DND-41 (cell line): ENCODE data around the gene ANK3.

Source experiments
- ATAC-seq: fragments of 200-7000 bp; cut with Tn5 transposase; 3 replicates; pipeline ENCODE4 v1.9.1; 2021; ENCODE audit warnings: low read depth; ENCODE audit not compliant: insufficient read depth
- DNase-seq: peaks from one replicate; pipeline ENCODE4 v3.0.0-alpha.2; 2020
- H2AFZ ChIP-seq: 2 replicates; pipeline ENCODE4 v1.6.0; 2012; ENCODE audit warnings: low read depth, low read length
- H3K27ac ChIP-seq: 2 replicates; pipeline ENCODE4 v1.5.1; 2012; ENCODE audit warnings: low read length, inconsistent platforms
- H3K27me3 ChIP-seq: fragments of 200-600 bp; sonication (generic); 2 replicates; pipeline ENCODE4 v1.6.0; 2012; ENCODE audit warnings: low read length, mild to moderate bottlenecking, inconsistent platforms; ENCODE audit not compliant: insufficient read depth, poor library complexity
- H3K36me3 ChIP-seq: 2 replicates; pipeline ENCODE4 v1.5.1; 2012; ENCODE audit warnings: low read length, inconsistent platforms; ENCODE audit not compliant: insufficient read depth
- H3K4me1 ChIP-seq: 2 replicates; pipeline ENCODE4 v1.5.1; 2012; ENCODE audit warnings: mild to moderate bottlenecking, low read length; ENCODE audit not compliant: insufficient read depth
- H3K4me2 ChIP-seq: 2 replicates; pipeline ENCODE4 v1.6.0; 2012; ENCODE audit warnings: mild to moderate bottlenecking, moderate library complexity, low read length, inconsistent platforms; ENCODE audit not compliant: insufficient read depth
- H3K4me3 ChIP-seq, 2 experiments: fragments of 200-600 bp in 1 of 2; shearing (Covaris generic) in 1 of 2; 2 replicates each; pipeline ENCODE4 v1.5.1; 2012 to 2016; ENCODE audit warnings: inconsistent platforms in 2 of 2, low read length in 2 of 2, mild to moderate bottlenecking in 2 of 2, low read depth in 1 of 2, moderate library complexity in 1 of 2
- H3K79me2 ChIP-seq: 2 replicates; pipeline ENCODE4 v1.6.0; 2012; ENCODE audit warnings: low read length, inconsistent platforms; ENCODE audit not compliant: insufficient read depth
- H3K9ac ChIP-seq: 2 replicates; pipeline ENCODE4 v1.6.0; 2012; ENCODE audit warnings: low read depth, mild to moderate bottlenecking, inconsistent platforms, low read length, moderate library complexity
- H3K9me3 ChIP-seq: 2 replicates; pipeline ENCODE4 v1.5.1; 2012; ENCODE audit warnings: low read length, moderate library complexity, mild to moderate bottlenecking, inconsistent platforms; ENCODE audit not compliant: insufficient read depth, severe bottlenecking
- H4K20me1 ChIP-seq: 2 replicates; pipeline ENCODE4 v1.6.0; 2012; ENCODE audit warnings: low read length; ENCODE audit not compliant: insufficient read depth
- EZH2 ChIP-seq: IDR thresholded peaks from 3 replicates; pipeline ENCODE4 v1.6.1; 2012; ENCODE audit warnings: borderline replicate concordance, low read depth, mild to moderate bottlenecking, moderate library complexity, low read length, inconsistent platforms; ENCODE audit not compliant: severe bottlenecking
- TF ChIP-seq, protein P1 (sequence below): IDR thresholded peaks from 2 replicates; pipeline ENCODE4 v1.5.1; 2012; ENCODE audit warnings: borderline replicate concordance, low read length, moderate library complexity, mild to moderate bottlenecking; ENCODE audit not compliant: poor library complexity, severe bottlenecking; ENCODE audit errors: extremely low read depth

Gene ANK3

DNA sequence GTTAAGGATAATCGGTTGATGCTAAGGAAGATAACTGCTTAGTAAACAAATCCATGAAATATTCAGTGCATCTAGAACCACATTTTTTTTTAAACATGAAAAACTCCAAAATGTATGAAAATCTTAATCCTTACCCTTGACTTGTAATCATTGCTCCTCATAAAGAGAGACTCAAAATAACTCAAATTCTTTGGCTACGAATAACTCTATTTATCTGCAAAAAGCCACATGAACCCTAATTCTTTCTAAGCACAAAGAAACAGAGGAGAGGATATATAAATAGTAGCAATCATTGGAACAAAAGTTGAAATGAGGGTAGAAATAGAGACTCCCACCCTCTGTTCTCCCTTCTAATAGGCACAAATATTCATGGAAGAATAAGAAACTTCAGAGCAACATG lies 40.2 kb downstream of the ANK3 start:
- H3K9me3 ChIP-seq = no peaks in the 10 kb centered on the region
- H3K36me3 ChIP-seq = no peaks in the 10 kb centered on the region
- no peaks in the 10 kb centered on the region for H3K27me3 ChIP-seq
- H3K4me1 ChIP-seq = no peaks in the 10 kb centered on the region
- no peak overlapping the region for H2AFZ ChIP-seq
- no peaks in the 10 kb centered on the region for H4K20me1 ChIP-seq
- H3K79me2 ChIP-seq = no peaks in the 10 kb centered on the region
- H3K27ac ChIP-seq = no peak overlapping the region
- DNase-seq = no peak
- no peak overlapping the region for H3K9ac ChIP-seq
- H3K4me2 ChIP-seq = no peak overlapping the region
- no peak for ATAC-seq
- TF ChIP-seq, protein P1, sequence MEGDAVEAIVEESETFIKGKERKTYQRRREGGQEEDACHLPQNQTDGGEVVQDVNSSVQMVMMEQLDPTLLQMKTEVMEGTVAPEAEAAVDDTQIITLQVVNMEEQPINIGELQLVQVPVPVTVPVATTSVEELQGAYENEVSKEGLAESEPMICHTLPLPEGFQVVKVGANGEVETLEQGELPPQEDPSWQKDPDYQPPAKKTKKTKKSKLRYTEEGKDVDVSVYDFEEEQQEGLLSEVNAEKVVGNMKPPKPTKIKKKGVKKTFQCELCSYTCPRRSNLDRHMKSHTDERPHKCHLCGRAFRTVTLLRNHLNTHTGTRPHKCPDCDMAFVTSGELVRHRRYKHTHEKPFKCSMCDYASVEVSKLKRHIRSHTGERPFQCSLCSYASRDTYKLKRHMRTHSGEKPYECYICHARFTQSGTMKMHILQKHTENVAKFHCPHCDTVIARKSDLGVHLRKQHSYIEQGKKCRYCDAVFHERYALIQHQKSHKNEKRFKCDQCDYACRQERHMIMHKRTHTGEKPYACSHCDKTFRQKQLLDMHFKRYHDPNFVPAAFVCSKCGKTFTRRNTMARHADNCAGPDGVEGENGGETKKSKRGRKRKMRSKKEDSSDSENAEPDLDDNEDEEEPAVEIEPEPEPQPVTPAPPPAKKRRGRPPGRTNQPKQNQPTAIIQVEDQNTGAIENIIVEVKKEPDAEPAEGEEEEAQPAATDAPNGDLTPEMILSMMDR = no peak
- no peak for TF ChIP-seq EZH2
- H3K4me3 ChIP-seq = no peak overlapping the region

DNA sequence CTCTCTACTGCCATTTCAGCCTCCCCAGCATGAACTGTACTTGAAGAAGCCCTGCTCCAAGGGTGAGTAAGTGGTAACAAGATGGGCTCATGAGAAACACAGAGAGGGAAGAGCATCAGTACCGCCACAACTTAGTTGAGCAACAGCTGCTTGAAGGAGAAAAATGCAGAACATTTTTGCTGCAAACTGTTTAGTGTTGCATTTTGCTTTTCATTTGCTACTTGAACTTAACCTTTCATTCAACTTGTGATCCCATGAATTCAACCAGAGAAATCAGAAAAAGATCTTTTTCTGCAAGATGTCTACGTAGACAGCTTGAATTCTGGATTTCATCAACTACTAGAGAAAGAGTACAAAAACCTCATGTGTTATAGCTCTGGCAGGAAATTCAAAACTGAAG lies 40.7 kb downstream of the ANK3 start:
- no peak overlapping the region for H3K4me2 ChIP-seq
- ATAC-seq = no peak

DNA sequence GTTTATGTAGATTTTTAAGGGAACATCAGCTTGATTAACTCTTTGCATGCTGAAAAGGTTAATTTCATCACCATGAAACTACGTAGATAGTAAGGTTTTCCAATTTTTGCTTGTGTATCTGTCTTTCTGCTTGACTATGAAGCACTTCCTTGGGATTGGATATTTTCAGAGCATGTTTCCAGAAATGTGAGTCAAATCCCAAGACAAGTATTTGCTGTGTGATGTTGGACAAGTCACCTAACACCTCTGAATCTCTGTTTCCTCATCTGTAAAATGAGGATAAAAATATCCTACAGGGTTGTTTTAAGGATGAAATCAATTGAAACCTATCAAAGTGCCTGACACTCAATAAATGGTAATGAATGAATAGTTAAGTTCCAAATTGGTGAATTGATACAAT lies 42.4 kb downstream of the ANK3 start:
- H3K9me3 ChIP-seq = no peaks in the 10 kb centered on the region
- H3K9ac ChIP-seq = no peak overlapping the region
- no peaks in the 10 kb centered on the region for H3K27me3 ChIP-seq
- no peaks in the 10 kb centered on the region for H3K4me1 ChIP-seq
- DNase-seq (no peak), ATAC-seq (no peak)
- H3K4me2 ChIP-seq = no peak overlapping the region
- no peak overlapping the region for H2AFZ ChIP-seq
- no peaks in the 10 kb centered on the region for H3K36me3 ChIP-seq
- no peaks in the 10 kb centered on the region for H4K20me1 ChIP-seq
- no peak for TF ChIP-seq EZH2
- TF ChIP-seq, protein P1 = no peak
- H3K79me2 ChIP-seq = no peaks in the 10 kb centered on the region
- no peak overlapping the region for H3K4me3 ChIP-seq
- no peak overlapping the region for H3K27ac ChIP-seq

More for the DNA sequence above, 40.7 kb downstream of the ANK3 start:
- Histone ChIP-seq H4K20me1 (no peaks in the 10 kb centered on the region), H3K36me3 (no peaks in the 10 kb centered on the region), H3K9ac (no peak overlapping the region), H3K27ac (no peak overlapping the region), H3K4me3 (no peak overlapping the region), H2AFZ (no peak overlapping the region), H3K9me3 (no peaks in the 10 kb centered on the region), H3K27me3 (no peaks in the 10 kb centered on the region), H3K4me1 (no peaks in the 10 kb centered on the region), H3K79me2 (no peaks in the 10 kb centered on the region)
- DNase-seq = no peak
- TF ChIP-seq, protein P1 = no peak
- TF ChIP-seq EZH2 = no peak

DNA sequence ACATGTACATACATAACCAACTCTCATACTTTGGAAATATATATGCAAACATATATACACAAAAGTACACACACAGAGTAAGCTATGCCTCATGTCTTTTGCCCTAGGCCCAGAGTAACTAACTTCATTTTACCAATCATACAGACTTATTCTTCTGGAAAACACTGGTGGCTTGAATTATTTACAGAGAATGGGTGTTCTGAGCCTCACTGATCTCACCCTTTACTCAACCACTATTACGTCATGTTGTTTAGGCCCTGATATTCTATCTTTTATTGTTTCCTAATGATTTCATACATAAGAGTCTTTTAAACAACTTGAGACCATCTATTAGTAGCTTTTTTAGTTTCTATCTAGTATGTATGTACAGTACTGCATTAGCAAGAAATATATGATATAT lies 43.0 kb downstream of the ANK3 start:
- Histone ChIP-seq H3K36me3 (no peaks in the 10 kb centered on the region), H3K27ac (no peak overlapping the region), H3K9me3 (no peaks in the 10 kb centered on the region), H3K4me2 (no peak overlapping the region), H3K4me1 (no peaks in the 10 kb centered on the region), H3K9ac (no peak overlapping the region), H3K4me3 (no peak overlapping the region), H3K79me2 (no peaks in the 10 kb centered on the region), H4K20me1 (no peaks in the 10 kb centered on the region), H2AFZ (no peak overlapping the region), H3K27me3 (no peaks in the 10 kb centered on the region)
- DNase-seq = no peak
- TF ChIP-seq EZH2 = no peak
- TF ChIP-seq, protein P1 = no peak
- no peak for ATAC-seq
